GM21786 (cell line): Measurements from ENCODE around the gene LSM2.
A peak's percentile ranks its signal among the peaks of the same experiment; 100 is the strongest.

Experiments used
- ATAC-seq: cut with Tn5 transposase; IDR thresholded peaks from one replicate; pipeline ENCODE4 v1.9.1; 2021; ENCODE audit not compliant: unreplicated experiment

The LSM2 gene

GRCh38 chr6:31777667-31778050 is 29.1 kb downstream of the LSM2 start:
- no peak for ATAC-seq

- ATAC-seq: peak; percentile 81
Observed at GRCh38 chr6:31776989-31777666, 29.6 kb downstream of the LSM2 start, which contains the start of gene VWA7. Gene VWA7 (minus strand): TSS chr6:31777328. CDS start chr6:31776779, 549 bp downstream.

GRCh38 chr6:31776485-31776988 is 30.2 kb downstream of the LSM2 start:
- no peak for ATAC-seq

GRCh38 chr6:31775633-31776484 is 30.9 kb downstream of the LSM2 start:
- no peak for ATAC-seq

- no peak for ATAC-seq
Observed at GRCh38 chr6:31775184-31775583, 31.6 kb downstream of the LSM2 start.

- no peak for ATAC-seq
Observed at GRCh38 chr6:31771992-31772358, 34.8 kb downstream of the LSM2 start.

GRCh38 chr6:31770860-31771259 is 35.9 kb downstream of the LSM2 start:
- no peak for ATAC-seq

GRCh38 chr6:31769684-31770371 is 36.9 kb downstream of the LSM2 start:
- no peak for ATAC-seq

GRCh38 chr6:31768363-31769257 is 38.2 kb downstream of the LSM2 start:
- ATAC-seq: no peak

GRCh38 chr6:31767096-31767645 is 39.6 kb downstream of the LSM2 start:
- ATAC-seq: no peak

GRCh38 chr6:31765910-31766794 is 40.6 kb downstream of the LSM2 start:
- no peak for ATAC-seq

GRCh38 chr6:31765559-31765909 is 41.2 kb downstream of the LSM2 start:
- ATAC-seq: no peak

GRCh38 chr6:31764198-31764597 is 42.6 kb downstream of the LSM2 start:
- ATAC-seq: no peak

GRCh38 chr6:31763619-31763940 is 43.2 kb downstream of the LSM2 start:
- no peak for ATAC-seq

GRCh38 chr6:31762878-31763618 is 43.7 kb downstream of the LSM2 start:
- ATAC-seq: no peak

GRCh38 chr6:31762356-31762755 is 44.4 kb downstream of the LSM2 start, which contains the start of gene SAPCD1:
Gene SAPCD1 (plus strand): TSS chr6:31762656. CDS start chr6:31763055, 399 bp downstream.
- no peak for ATAC-seq

GRCh38 chr6:31761343-31761742 is 45.4 kb downstream of the LSM2 start:
- no peak for ATAC-seq

GRCh38 chr6:31760790-31761189 is 46.0 kb downstream of the LSM2 start:
- ATAC-seq: no peak

GRCh38 chr6:31758281-31758680 is 48.5 kb downstream of the LSM2 start:
- ATAC-seq: no peak
